Measurements from ENCODE around the gene RALBP1. TPM values are rescaled to one million over a fixed set of nuclear protein-coding genes. Genes with fewer than 3 reads are reported as not detected.

The RALBP1 gene
- total and polyA plus RNA-seq, 9 of the 15 experiments (the other 6 are each of a cell fraction or from before 2014, with no cell fraction given) = 10.9 to 70.0 (median 61.3) TPM

- peak; percentile 87 for TF ChIP-seq SAP30 (IDR thresholded peaks at IDR 0.05; ENCODE audit: borderline replicate concordance, insufficient read depth, low read depth, low read length, poor library complexity, severe bottlenecking)
- peak; percentile 50 for TF ChIP-seq ZFX (CRISPR knock-in tag; IDR thresholded peaks at IDR 0.05)
- TF ChIP-seq, protein P1, sequence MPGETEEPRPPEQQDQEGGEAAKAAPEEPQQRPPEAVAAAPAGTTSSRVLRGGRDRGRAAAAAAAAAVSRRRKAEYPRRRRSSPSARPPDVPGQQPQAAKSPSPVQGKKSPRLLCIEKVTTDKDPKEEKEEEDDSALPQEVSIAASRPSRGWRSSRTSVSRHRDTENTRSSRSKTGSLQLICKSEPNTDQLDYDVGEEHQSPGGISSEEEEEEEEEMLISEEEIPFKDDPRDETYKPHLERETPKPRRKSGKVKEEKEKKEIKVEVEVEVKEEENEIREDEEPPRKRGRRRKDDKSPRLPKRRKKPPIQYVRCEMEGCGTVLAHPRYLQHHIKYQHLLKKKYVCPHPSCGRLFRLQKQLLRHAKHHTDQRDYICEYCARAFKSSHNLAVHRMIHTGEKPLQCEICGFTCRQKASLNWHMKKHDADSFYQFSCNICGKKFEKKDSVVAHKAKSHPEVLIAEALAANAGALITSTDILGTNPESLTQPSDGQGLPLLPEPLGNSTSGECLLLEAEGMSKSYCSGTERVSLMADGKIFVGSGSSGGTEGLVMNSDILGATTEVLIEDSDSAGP (CRISPR knock-in tag; IDR thresholded peaks at IDR 0.05) = peak; percentile 61; the same call in 1 of the 2 replicates
- no peak for TF ChIP-seq TBP (optimal IDR thresholded peaks at IDR 0.05; ENCODE audit: low read depth, low read length)
- peak; percentile 46 for TF ChIP-seq SMAD4 (CRISPR knock-in tag; conservative IDR thresholded peaks at IDR 0.05)
- TF ChIP-seq GABPB2 (CRISPR knock-in tag; conservative IDR thresholded peaks at IDR 0.05) = 0 out of 2 replicates have a peak, but pooled peaks have one; percentile 27
- no peak for TF ChIP-seq TFE3 (CRISPR knock-in tag; IDR thresholded peaks at IDR 0.05)
- TF ChIP-seq ARID2 (IDR thresholded peaks at IDR 0.05) = no peak
- no peak for TF ChIP-seq RERE (CRISPR knock-in tag; IDR thresholded peaks at IDR 0.05; ENCODE audit: borderline replicate concordance)
- no peak for TF ChIP-seq VEZF1 (CRISPR knock-in tag; IDR thresholded peaks at IDR 0.05)
Observed at GRCh38 chr18:9475643-9476591, 604 bp downstream of the RALBP1 start (continued).

Measured in K562 (cell line).